HS-5 (cell line): ENCODE results near the gene FAM229B.
"Not testable (repeated sequence)": the region's sequence is repeated elsewhere in the genome, so short reads cannot be mapped to it uniquely, and the experiment has no call there.

Source experiments
- DNase-seq: peaks from one replicate; pipeline ENCODE4 v3.0.0-alpha.2; 2012; ENCODE audit warnings: low read depth

Gene FAM229B

DNA sequence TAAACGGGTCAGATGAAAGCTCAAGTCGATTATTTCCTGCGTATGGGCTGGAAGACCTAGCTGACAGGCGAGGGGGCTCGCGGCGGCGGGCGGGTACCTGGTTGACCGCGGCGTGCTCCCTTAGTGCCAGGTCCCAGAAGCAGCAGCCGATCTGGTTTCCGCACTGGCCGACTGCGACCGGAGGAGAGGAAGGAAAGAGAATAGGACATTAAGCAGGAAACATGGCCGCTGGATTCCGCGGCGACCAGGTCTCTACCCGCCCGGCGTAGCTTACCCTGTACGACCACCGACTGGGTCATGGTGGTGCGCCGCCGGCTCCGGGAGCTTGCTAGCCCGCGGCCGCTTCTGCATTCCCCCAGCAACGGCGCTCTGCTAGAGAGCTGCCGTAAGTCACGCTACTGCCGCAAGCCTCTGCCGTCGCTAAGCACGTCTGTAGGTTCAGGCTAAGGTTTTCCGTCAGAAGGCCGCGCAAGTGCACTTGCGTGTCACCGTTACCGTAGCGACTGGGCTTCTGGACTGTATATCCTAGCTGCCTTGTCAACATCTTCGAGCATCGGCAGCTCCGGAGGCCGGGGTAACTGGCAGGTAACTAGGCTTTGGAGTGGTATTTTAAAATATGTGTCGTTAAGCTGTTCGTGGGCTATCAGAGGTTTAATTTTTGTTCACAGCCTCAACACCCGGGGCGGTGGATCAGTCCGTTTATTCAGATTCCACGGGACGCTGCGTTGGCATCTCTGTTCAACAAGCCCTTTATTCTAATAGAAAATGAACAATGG is at the start of gene FAM229B, which contains the start of gene TUBE1:
Gene FAM229B, plus strand, starts transcription at position 456 of the 776 bp plus-strand sequence. CDS start 11,693 bp downstream, outside the sequence.
Gene TUBE1, minus strand, starts transcription at position 347 of the 776 bp plus-strand sequence. Its CDS starts 48 bp downstream, at position 299.
- DNase-seq, result peak; percentile 82

GRCh38 chr6:112037783-112038216 is 49.6 kb upstream of the FAM229B start:
- peak; percentile 80 for DNase-seq

DNA sequence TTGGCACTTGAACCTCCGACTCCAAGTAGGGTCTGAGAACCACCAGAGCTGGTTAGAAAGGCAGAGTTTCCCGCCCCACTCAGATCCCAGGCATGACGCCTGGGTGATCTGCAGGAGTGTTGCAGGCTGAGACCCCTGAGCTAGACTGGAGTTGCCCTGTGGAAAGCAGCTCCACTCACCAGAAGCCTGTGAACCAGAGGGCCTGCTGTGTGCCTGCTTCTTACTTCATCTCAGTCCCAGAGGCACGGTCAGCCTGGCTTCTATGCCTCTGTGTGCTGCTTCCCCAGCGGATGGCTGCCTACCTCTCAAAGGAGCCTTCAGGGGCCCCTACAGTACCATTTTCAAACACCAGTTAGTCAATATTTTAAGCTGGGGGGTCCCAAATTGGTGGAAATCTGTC is 49.1 kb upstream of the FAM229B start:
- no peak for DNase-seq

GRCh38 chr6:112038756-112039430 is 48.5 kb upstream of the FAM229B start:
- no peak for DNase-seq

GRCh38 chr6:112039431-112039770 is 48.0 kb upstream of the FAM229B start:
- DNase-seq, result no peak

GRCh38 chr6:112040956-112041355 is 46.4 kb upstream of the FAM229B start:
- DNase-seq, result no peak

DNA sequence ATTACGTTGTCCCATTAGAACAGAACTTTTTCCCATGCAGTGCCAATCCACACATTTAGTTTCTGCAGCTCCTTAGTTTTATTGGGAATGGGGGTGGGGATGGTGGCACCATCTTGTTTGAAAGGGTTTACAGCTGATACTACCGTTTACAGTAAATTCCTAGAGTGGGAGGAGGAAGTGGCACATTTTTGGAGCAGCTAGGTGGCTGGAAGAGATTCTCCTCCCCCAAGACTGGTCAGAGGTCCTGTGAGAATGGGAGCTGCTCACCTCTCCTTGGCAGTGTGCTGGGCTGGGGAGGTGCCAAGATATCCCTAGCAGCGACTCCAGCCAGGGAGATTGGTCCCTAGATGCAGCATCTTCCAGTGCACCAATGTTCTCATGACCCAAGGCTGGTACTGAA is 45.9 kb upstream of the FAM229B start:
- DNase-seq, result no peak

DNA sequence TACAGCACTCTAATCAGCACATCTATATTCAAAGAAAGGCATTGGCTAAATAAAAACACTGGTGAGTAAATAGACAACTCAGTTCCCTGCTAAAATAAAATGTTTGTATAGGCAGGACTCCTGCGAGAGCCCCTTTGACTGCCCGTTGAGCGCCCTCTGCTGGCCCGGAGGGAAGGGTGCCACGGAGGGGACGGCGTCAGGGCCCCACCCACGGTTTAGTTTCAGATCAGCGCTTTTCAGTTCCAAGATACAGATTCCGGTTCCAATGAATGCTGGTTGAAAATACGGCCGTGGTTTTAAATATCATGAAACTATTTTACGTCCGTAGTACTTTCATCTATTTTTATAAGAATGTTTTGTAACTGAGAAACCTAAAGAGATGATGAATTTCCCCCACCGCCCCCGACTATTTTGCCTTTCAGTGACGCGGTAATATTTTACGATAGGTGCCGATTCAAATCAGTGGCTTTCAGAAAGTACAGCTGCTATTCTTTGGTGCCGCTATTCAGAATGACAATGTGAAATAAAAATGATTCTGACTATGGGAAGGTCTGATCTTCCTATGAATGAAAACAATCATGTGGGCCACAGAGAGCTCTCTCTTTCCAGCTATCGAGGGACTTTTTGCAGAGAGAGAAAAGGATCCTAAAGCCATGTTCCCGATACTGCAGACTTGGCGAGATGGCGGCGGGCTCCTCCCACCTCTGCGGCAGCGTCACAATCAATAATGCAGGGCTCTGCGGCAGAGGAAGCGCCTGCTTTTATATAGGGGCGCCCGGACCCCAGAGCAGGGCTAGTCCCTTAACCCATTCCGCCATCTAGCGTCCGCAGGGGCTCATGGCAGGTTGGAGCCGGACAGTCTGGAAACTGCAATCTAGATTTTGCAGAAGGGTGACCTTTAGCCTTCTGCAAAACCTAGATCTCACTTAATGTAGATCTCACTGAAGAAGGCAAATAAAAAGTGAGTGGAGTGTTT is 44.1 kb upstream of the FAM229B start:
- peak; percentile 71 for DNase-seq

GRCh38 chr6:112044196-112044595 is 43.2 kb upstream of the FAM229B start:
- DNase-seq, result no peak

DNA sequence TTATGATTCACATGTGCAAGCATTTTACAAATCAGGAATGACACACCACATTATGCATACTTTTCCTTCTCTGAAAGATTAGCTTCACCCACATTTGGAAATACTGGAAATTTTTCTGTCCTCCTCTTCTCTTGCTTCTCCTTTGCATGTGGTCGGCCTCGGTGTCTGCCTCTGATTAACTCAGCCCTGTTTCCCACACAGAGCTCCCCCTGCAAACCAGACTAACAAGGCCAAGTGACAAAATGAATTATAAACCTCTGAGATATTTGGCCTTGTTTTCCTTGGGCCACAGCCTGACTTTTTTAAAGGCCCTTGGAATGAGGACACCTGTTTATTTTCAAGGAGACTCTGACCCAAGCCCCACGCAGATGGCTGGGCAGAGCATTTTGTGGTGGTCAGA is 42.5 kb upstream of the FAM229B start:
- DNase-seq, result peak; percentile 51

DNA sequence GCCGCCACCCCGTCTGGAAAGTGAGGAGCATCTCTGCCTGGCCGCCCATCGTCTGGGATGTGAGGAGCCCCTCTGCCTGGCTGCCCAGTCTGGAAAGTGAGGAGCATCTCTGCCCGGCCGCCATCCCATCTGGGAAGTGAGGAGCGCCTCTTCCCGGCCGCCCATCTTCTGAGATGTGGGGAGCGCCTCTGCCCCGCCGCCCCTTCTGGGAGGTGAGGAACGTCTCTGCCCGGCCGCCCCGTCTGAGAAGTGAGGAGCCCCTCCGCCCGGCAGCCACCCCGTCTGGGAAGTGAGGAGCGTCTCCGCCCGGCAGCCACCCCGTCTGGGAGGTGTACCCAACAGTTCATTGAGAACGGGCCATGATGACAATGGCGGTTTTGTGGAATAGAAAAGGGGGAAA is 39.9 kb upstream of the FAM229B start:
- DNase-seq, result not testable (repeated sequence)

GRCh38 chr6:112049026-112049799 is 38.2 kb upstream of the FAM229B start:
- DNase-seq, result no peak

GRCh38 chr6:112049996-112050395 is 37.4 kb upstream of the FAM229B start:
- DNase-seq, result no peak

- DNase-seq, result no peak
These were observed 37.0 kb upstream of the FAM229B start for GRCh38 chr6:112050429-112050828.

GRCh38 chr6:112051251-112051740 is 36.1 kb upstream of the FAM229B start:
- DNase-seq, result not testable (repeated sequence)

GRCh38 chr6:112054001-112054400 is 33.4 kb upstream of the FAM229B start, which contains the start of gene CCN6:
TSS of gene CCN6 (plus strand) at chr6:112054104. CDS start at chr6:112054358, 254 bp downstream.
- no peak for DNase-seq

- no peak for DNase-seq
These were observed 32.7 kb upstream of the FAM229B start for GRCh38 chr6:112054555-112055190.

GRCh38 chr6:112058243-112059032 is 29.0 kb upstream of the FAM229B start:
- no peak for DNase-seq

- no peak for DNase-seq
These were observed 25.8 kb upstream of the FAM229B start for GRCh38 chr6:112061605-112062004.

DNA sequence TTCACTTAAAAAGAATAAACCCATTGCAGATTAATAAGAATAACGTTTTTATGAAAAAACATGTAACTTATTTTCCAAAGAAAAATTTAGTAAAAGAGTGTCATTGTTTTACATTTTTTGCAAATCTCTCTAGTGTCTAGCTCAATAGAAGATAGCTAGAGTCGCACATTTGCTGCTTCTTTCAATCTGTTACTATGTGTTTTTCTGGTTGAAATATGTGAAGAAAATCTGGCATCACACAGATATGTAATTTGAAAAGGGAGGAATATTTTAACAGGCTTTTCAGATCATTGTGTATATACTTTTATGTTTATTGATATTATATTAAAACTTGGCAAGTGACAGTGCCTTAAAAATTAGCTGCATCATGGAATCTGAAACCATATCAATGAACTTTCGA is 24.4 kb upstream of the FAM229B start:
- no peak for DNase-seq
